Fibroblast of skin of right quadriceps (primary cell): ENCODE measurements around the gene MRPL38.
A peak's percentile ranks its signal among the peaks of the same experiment; 100 is the strongest.
"Not testable (repeated sequence)": the region's sequence is repeated elsewhere in the genome, so short reads cannot be mapped to it uniquely, and the experiment has no call there.

Experiments used
- DNase-seq: peaks from one replicate; pipeline ENCODE4 v3.0.0-alpha.2; 2013

MRPL38 gene

DNA sequence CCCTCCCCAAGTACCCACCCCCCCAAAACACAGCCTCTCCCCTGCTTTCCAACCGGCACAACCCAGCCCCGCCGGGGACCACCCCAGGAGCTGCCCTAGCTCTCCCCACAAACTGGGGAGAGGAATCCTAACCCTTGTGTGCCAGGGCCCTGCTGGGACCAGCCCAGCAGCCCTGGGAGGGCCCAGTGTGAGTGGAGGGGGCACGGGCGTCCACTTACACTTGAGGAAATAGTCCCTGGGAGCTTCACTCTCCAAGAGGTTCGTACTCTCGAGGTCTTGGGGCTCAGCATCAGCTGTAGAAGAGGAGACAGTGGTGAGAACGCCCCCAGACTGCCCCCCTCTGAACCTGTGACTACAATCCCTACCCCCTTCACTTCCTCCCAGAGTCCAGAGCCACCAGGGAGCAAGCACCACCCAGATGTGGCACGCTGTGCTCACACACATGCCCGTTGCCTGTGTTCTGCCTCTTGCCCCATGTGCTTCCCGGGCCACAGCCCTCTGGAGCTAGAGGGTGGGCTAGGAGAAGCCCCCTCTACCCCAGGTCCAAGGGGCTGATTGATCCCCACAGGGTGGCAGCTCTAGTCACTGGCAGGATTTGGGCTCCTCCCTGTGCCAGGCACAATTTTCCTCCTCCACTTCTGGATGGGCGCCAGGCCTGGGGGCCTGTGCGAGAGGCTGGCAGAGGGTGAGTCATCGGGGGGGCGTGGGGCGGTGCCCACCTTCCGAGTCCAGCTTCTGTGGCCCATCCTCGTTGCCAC is 29.3 kb downstream of the MRPL38 start:
- no peak for DNase-seq

DNA sequence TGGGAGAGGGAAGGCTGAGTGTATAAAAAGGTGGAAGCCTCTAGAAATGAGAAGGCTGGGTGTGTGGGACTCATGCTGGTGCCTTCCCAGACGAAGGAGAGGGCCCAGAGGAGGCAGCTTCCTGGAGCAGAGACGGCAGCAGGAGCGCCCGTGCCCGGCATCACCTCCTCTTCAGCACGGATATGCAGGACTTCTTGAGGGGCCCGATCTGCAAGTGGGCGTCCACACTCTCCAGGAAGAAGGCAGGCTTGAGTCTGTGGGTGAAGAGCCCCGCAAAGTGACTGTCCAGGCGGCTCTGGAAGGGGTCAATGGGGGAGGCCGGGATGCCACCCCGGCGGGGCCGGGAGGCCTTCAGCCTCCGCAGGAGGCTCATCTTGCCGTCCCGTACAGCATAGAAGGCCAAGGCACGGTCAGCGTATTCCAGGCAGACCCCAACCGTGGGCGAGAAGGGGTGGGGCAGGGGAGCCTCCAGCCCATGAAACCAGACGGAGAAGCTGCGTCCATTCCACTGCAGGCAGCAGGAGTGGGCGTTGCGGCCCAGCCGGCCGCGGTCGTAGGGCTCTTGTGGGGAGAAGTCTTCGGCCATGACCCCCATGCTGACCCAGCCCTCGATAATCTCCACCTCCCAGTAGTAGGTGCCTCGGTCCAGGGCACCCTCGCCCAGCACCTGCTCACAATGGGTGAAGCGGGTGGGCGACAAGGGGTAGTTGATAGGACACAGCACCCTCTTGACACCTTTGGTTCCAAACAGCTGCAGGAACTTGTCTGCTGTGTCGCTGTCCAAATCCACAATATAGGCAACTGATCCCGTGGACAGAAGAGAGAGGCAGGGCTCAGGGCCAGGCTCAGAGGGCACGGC is 30.1 kb downstream of the MRPL38 start:
- DNase-seq = no peak

DNA sequence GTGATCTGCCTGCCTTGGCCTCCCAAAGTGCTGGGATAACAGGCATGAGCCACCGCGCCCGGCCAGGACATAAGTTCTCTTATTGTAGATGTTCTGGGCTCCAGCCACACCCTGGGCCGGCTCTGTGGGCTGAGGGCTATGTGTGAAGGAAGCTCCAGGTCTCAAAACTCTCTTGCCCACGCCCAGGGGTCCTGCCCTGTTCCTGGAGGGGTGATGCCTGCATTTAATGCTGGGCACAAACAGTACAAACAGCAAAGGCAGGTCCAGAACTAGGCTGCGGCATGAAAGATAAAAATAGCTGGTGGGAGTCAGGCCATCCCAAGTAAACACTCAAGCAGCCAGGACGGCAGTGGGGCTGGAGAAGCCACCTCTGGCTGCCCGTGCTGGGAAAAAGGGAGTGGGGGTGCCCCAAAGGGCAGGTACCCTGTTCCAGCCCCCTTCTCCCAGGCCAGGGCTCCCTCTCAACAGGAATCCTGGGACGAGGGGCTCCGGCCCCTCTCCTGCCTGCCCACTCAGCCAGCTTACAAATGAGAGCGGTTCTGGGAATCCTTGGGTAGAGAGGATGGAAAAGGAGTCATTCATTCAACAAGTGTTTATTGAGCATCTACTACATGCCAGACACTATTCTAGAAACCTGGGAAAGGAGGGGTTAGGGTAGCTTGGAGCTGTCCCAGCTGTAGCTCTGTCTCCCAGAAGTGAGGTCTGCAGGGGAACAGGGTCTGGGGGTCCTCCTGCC is 30.9 kb downstream of the MRPL38 start:
- DNase-seq = no peak

DNA sequence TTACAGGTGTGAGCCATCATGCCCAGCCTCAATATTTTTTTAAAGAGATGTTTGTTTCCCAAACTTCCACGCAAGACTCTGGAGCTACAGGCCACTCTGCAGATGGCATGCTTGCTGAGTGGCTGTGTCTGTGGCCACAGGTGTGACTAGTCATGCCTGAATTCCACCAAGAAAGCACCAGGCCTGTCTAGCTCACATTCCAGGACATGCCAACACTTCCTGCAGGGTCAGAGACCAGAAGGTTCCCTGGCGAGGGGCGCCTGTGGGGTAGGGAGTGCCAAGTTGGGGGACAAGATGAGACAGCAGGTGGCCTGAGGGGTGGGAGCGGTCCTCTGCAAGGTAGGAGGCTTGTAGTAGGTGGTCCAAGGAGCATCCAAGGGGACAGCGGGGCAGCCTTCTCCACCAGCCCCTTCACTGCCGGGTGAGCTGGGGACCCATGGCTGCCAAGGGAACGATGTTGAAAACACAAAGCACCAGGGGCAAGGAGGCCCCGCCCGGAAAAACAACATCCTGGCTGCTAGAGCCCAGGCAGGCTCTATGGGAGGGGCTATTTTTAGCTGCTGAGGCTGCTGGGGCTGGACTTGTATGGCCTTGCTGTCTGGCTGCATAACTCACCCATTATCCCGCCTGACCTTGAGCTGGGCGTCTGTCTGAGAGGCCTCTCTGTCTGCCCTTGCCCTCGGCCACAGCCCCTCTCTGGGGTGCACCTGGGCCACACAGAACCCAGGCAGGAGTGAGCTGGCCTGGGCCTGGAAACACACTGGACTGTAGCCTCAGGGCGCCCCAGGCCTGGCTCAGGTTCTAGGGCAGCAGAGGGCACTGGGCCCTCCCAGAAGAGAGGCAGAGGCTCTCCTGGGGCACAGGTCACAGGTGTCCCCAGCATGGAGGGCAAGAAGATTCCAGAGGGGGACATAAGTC is 32.0 kb downstream of the MRPL38 start:
- peak; percentile 52 for DNase-seq

DNA sequence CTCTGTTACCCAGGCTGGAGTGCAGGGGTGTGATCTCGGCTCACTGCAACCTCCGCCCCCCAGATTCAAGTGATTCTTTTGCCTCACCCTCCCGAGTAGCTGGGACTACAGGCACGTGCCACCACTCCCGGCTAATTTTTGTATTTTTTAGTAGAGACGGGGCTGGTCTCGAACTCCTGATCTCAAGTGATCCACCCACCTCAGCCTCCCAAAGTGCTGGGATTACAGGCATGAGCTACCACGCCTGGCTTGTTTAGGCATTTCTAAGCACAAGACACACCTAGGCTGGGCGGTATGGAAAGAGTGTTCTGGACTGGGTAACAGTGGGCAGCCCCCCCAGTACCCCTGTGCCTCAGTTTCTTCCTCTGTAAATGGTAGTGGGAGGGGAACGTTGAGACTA is 34.5 kb downstream of the MRPL38 start:
- DNase-seq = not testable (repeated sequence)

DNA sequence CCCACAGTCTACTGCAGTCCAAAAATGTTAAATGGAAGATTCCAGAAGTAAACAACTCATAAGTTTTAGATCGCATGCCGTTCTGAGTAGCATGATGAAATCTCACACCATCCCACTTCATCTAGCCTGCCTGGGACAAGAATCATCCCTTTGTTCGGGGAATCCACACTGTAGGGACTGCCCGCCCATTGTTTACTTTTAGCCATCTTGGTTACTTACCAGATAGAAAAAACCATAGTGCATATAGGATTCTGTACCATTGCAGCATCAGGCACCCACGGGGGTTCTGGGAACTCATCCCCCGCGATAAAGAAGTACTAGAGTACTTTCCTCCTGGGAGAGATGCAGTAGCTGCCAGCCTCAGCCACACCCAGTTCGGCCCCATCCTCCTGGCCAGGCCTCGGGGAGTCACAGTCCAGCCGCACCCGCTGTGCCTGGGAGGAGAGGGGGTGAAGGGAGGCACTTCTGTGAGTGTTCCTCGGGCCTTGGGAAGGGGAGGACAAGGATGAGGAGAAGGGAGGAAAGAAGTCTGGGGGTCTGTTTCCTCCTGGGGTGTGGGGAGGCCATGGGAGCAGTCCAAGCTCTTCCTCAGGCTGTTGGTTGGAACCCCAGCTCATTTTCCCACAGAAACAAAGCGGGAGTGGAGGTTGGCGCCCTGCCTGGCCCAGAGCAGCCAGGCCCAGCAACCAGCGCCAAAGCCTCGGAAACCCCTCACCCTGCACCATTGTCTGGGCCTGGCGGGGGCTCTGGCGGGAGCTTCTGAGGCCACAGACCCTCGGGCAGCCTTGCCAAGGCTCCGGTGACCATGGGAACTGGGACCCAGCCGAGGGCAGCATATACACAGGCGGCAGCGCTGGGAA is 35.2 kb downstream of the MRPL38 start:
- DNase-seq = no peak

DNA sequence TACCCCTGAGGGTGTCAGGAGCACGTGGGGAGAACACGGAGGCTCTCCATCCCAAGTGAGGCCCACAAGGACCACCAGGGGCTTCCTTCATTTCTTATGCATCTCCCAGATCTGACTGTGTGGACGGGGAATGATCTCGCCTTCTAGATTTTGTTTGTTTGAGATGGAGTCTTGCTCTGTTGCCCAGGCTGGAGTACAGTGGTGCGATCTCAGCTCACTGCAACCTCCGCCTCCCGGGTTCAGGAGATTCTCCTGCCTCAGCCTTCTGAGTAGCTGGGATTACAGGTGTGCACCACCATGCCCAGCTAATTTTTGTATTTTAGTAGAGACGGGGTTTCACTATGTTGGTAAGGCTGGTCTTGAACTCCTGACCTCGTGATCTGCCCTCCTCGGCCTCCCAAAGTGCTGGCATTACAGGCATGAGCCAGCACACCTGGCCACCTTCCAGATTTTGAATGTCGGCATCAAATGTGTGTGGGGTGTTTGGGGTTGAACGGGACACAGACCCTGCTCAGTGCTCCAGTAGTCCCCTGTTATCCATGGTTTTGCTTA is 35.9 kb downstream of the MRPL38 start:
- not testable (repeated sequence) for DNase-seq

DNA sequence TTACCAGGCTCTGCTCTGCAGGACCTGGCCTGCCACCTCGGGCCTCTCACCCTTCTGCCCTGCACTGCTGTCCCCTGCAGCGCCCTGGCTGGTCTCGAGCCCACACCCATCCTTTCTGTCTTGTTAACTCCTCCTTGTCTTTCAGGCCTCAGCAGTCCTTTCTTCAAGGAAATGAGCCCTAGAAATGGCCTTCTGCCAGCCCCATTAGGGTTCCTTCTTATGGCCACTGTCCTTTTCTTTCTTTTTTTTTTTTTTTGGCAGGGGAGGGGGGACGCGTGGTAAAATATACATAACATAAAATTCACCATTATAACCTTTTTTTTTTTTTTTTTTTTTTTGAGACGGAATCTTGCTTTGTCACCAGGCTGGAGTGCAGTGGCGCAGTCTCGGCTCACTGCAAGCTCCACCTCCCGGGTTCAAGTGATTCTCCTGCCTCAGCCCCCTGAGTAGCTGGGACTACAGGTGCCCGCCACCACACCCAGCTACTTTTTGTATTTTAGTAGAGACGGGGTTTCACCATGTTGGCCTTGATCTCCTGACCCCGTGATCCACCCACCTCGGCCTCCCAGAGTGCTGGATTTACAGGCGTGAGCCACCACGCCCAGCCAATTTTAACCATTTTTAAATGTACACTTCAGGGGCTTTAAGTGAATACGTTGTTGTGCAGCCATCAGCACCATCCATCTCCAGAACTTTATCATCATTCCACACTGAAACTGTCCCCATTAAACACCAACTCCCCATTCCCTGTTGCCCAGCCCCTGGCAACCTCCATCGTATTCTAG is 39.1 kb downstream of the MRPL38 start:
- DNase-seq = not testable (repeated sequence)

DNA sequence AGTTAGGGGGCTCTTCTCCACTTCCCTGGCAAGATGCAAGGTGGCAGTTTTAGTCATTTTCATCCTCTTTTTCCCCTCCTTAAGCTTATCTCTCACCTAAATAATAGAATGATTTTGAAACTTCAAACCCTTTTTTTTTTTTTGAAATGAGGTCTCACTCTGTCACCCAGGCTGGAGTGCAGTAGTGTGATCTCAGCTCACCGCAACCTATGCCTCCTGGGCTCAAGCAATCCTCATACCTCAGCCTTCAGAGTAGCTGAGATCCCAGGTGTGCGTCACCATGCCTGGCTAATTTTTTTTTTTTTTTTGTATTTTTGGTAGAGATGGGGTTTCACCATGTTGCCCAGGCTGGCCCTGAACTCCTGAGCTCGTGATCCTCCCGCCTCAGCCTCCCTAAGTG is 39.8 kb downstream of the MRPL38 start:
- DNase-seq = not testable (repeated sequence)

DNA sequence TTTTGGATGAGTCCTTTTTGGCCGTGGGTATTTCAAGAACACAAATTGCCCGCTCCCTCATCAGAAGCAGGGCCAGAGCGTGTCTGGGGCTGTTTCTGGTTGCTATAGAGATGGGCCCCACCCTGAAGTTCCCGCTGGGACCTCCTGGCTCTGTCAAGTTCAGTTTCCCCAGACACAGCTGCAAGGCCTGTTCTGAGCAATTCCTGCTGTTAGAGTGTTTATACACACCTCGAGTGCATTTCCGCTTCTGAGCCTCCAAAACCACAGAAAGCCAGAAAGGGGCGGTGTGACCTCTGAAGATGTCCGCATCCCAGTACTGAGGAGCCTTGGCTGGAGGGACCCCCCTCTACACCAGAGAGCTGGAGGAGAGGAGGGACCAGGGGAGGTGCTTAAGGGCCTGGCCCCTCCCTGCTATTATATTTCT is 40.2 kb downstream of the MRPL38 start:
- peak; percentile 65 for DNase-seq

DNA sequence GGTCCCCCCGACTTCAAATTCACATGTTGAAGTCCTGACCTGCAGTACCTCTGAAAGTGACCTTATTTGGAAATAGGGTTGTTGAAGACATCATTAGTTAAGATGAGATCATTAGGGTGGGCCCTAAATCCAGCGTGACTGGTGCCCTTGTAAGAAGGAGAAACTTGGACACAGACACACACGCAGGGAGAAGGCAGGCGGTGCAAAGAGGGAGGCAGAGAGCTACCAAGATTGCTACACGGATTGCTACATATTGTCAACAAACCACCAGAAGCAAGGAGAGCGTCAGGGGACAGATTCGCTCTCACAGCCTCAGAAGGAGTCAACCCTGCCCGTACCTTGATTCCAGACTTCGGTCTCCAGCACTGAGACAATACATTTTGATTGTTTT is 42.8 kb downstream of the MRPL38 start:
- no peak for DNase-seq

DNA sequence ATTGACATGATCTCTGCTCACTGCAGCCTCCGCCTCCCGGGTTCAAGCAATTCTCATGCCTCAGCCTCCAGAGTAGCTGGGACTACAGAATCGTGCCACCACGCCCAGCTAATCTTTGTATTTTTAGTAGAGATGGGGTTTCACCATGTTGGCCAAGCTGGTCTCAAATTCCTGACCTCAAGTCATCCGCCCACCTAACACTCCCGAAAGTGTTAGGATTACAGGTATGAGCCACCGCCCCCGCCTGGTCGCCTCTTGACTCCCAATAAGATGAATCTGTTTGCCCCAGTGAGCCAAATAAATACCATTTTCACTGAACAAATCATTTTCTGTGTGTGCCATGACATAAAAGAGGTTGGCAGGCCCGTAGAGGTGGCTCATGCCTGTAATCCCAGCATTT is 45.3 kb downstream of the MRPL38 start:
- not testable (repeated sequence) for DNase-seq

DNA sequence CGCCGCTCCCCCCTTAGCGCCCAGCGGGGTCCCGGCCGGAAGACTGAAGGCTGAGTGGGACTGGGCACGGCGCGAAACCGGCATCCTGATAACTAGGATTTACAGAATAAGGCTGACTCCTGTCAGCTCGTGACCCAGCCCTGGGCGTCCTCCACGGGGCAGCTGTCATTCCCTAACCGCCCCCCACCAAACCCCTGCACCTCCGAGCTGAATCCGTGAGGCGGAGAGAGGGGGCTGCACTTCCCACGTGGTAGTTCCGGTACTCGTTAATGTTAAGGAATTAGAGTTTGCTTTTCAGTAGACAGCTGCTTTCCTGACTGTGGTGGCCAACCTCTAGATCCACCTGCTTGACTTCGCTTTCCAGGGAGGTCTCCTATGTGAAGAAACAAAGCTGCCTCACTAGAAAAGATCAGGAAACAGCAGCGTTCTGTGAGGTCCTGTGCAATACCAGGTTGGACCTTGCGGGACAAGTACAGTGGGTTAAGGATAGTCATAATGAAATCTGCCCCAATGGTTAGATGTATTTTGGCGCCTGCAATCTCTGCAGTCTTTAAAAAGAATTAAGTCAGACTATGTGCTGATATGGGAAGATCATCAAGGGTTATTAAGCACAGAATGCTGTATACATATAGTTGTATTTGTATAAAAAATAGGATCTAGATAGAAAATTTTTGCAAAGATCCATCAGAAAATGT is 48.5 kb downstream of the MRPL38 start:
- no peak for DNase-seq

DNA sequence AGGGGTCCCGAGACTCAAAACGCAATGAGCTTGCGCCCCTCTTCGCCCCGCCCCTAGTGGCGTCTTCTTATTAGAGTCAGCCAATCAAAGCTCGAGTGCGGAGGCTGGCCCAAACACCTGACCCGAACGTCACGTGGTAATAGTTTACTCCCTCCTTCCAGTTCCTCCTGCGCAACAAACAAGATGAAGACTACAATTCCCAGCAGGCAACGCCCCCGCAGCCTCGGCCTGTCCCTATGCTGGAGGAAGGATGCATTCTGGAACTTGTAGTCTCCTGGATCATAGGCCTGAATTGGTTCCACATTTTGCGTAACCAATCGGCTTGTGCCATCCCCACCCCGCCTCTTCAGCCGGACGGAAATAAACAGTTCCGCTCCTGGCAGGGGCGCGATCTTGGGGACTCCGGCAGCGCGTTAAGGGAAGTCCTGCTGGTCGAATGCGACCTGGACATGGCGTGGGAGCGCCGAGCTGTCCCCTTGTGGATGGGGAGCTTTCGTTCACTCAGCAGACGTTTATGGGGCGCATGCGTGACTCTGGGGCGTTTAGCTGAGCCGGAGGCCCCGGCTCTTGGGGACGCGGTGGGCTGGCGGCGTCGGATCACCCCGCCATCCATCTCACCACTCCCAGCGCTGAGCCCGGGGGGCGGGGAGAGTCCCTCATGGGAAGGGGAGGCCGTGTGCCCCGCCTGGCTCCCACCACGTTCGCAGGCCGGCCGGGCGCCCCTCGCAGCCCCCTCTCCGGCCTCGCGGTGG is 49.2 kb downstream of the MRPL38 start, which contains the start of gene WBP2:
Gene WBP2, minus strand, starts transcription at position 26 of the 752 bp plus-strand sequence. CDS start 38 bp downstream, outside the sequence.
- DNase-seq = peak; percentile 100

DNA sequence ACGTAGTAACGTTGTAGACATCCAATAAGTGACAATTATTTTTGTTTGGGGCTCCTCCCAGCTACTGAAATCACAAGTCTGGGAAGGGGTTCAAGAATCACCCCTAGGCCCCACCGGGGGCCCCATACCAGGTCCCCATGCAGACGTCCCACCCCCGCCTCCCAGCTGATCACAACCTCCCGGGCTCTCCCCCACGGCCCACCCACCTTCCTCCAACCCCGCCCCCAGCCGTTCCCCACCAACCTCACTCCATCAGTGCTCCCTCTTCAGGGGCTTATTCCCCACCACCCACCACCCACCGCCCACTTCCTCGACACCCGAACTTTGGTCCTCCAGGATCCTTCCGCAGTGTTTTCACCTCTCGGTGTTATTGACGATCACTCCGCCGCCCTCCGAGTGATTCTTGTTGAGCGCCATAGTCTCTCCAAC is 49.8 kb downstream of the MRPL38 start:
- no peak for DNase-seq

DNA sequence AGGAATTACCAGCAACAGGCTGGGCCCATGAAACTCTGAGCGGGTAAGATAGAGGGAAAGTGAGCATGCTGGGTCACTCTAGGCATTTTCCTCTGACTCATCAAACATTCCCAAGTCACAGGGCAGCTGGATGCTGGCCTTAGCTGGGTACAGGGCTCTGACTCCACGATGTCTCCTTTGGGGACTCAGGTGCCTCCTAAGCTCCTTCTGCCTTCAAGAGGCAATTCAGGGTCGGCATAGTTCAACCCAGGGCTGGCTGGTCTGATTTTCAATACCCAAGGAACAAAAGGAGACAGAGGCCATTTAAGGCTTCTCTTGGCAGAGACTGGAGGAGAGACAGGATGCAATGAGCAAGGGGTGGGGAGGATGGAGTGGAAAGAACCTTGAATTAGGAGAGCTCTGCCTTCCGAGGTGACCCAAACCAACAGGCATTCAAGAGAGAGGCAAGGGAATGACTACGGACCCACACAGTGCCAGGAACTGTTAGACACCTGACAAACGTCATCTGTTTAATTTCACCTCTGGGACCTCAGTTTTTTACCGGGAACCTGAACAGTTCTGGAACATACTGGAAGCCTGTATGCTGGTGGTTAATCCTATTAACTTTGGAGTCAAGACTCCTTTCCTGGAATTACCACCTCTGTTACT is 50.5 kb downstream of the MRPL38 start:
- no peak for DNase-seq

DNA sequence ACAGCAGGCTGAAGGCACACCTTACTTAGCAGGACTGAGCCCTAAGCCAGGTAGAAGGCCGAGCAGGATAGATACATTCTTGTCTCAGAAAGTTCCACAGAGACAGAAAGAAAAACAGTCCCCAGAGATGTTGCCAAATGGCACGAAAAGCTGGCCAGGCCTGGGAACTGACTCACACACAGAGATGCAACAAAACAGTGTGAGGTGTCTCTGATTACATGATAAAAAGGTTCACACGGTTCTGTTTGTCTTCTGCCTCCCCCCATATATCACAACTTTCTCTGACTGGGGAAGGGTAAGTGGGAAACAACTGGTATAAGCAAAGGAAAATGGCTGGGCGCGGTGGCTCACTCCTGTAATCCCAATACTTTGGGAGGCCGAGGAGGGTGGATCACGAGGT is 51.3 kb downstream of the MRPL38 start:
- no peak for DNase-seq

DNA sequence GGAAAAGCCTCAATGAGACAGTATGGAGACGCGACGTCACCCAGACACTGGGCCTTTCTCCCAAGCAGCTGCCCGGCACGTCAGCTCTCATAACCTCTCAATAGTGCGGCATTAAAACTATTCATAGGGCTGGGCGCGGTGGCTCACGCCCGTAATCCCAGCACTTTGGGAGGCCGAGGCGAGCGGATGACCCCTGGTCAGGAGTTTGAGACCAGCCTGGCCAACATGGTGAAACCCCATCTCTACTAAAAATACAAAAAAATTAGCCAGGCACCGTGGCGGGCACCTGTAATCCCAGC is 53.0 kb downstream of the MRPL38 start:
- DNase-seq = not testable (repeated sequence)
